NCI-H2227 (cell line): ENCODE measurements around the gene ANK2.
A peak's percentile ranks its signal among the peaks of the same experiment; 100 is the strongest.
"Not testable (repeated sequence)": the region's sequence is repeated elsewhere in the genome, so short reads cannot be mapped to it uniquely, and the experiment has no call there.

Experiments
- DNase-seq: peaks from one replicate; lab custom pipeline; 2025; ENCODE audit not compliant: unreplicated experiment; lab: John Stamatoyannopoulos, UW

Gene ANK2

GRCh38 chr4:113050837-113051236 lies 1.4 kb downstream of the ANK2 start:
- no peak for DNase-seq

DNA sequence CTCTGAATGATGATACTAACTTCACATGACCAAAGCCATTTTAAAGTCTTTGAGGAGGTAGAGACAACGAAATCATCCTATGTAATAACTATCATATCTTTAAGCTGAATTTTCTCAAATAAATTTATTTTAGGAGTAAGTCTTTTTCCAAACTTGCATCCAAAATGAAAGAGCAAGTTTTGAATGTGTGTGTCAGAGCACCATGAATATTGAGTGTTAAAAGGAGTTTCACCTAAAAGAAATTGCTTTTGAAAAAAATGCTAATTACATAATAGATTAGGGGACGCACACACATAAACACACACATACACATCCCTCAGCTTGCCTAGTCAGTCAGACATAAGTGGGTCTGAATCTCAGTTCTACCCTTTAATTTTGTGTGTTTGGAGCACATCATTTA lies 1.9 kb downstream of the ANK2 start:
- DNase-seq, result no peak

DNA sequence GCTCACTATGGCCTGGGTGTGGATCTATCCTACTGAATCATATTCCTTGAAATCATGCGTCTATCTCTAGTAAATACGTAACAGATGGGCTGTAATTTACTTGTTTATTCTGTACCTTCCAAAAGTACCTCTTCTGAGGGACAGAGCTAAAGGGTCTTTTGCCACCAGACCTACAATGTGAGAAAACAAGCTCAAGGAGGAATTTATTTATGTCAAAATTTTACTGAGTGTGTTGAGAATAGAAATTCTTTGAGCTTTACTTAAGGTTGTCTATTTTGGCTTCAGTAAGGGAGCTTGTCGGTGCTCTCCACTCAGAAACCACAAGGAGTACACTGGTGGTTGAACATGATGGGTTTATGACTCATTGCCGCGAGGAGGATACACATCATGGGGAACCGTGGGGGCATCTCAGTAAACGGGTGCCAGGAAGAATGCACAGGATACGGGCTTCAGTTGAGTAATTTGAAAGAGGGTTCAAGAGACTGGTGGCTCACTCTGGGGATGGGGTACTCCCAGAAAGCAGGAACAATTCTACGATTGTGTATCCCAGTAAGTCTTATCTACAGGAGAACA lies 3.0 kb downstream of the ANK2 start:
- no peak for DNase-seq

DNA sequence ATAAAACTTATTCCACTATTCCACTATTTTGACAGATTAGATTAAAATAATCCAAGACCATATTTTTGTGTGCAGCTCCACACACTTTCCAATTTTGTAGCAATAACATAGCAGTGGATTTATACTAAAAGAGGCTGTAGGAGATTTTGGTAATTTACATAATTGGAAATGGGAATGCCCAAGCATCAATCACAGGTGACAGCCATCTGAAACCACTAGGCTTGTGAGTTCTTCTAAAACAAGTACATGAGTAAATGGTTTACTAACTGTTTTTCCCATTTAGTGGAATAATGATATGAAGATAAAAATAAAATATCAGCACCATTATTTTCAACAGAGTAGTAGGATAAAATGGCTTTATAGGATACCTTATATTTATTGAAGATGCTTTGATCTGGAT lies 4.4 kb downstream of the ANK2 start:
- DNase-seq, result no peak

GRCh38 chr4:113056318-113056717 lies 6.9 kb downstream of the ANK2 start:
- DNase-seq, result no peak

DNA sequence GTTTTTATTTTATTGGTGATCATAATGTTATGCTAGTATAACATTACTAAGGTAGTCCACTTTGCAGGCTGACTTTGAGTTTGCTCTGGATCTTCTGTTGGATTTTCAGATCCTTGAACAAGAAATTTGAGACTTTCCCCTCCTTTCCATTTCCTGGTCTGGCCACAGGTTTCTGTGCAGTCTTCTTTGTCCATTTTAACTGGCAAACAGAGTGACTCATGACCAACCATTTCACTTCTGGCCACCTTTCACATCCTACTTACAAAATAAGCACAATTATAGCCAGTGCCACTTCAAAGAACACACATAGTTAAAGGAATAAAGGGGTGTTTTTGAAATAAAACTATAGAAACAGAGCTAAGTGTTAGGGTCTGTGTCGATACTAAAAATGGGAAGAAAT lies 8.4 kb downstream of the ANK2 start:
- DNase-seq, result no peak

- DNase-seq, result no peak
Measured at GRCh38 chr4:113059449-113060182, 10.2 kb downstream of the ANK2 start.

- peak; percentile 8 for DNase-seq
Measured at GRCh38 chr4:113060853-113061252, 11.4 kb downstream of the ANK2 start.

GRCh38 chr4:113064244-113064643 lies 14.8 kb downstream of the ANK2 start:
- peak; percentile 27 for DNase-seq

DNA sequence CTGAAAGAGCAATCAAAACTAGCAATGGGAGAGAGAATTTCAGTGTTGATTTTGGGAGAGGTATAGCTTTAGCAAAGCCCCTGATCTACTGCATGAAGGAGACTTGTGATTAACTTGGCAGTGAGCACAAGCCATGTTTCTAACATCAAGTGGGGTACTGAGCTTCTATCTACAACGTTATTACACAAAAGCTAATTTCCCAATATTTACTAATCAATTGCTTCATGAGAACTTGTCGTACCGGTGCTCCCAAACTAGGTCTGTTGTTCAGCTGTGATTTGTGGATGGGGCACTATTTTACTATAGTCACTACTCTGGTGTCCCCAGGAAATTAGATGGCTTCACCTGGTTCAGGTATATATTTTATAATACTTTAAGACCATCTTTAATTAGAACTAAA lies 16.2 kb downstream of the ANK2 start:
- no peak for DNase-seq

DNA sequence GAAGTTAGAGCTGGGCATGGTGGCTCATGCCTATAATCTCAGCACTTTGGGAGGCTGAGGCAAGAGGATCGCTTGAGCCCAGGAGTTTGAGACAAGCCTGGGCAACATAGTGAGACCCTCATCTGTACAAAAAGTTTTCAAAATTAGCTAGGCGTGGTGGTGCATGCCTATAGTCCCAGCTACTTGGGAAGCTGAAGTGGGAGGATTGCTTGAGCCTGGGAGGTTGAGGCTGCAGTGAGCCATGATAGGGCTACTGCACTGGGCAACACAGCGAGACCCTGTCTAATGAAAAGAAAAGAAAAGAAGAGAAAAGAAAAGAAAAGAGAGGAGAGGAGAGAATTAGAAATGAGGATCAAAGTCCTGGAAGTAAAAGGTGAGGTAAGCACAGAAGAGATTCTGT lies 19.3 kb downstream of the ANK2 start:
- DNase-seq, result not testable (repeated sequence)

GRCh38 chr4:113069212-113069892 lies 19.9 kb downstream of the ANK2 start:
- DNase-seq, result no peak

- DNase-seq, result no peak
Measured at GRCh38 chr4:113070755-113071154, 21.3 kb downstream of the ANK2 start.

DNA sequence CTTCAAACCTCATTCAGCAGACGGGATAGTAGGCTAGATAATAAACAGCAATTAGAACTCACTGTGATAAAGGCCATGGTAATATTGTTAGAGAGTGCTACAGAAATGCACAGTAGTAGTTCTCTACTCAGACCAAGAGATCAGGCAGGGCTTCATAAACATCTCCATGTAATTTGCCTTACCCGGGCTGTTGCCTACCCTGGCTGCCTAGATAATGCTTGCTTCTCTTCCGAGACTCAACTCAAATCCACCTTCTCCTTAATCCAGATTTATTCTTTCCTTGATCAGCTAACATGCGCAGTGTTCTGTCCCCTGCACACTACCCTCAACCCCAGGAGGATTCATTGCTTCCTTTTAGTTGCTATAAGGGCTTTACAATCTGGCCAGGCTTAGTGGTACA lies 21.8 kb downstream of the ANK2 start:
- peak; percentile 7 for DNase-seq

DNA sequence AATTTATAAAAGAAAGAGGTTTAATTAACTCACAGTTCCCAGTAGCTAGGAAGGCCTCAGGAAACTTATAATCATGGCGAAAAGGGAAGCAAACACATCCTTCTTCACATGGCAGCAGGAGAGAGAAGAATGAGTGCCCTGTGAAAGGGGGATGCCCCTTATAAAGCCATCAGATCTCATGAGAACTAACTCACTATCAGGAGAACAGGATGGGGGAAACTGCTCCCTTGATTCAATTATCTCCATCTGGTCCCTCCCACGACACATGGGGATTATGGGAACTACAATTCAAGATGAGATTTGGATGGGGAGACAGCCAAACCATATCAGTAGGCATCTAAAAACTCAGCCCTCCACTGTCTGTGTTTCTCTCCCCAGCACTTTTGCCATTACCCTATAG lies 22.4 kb downstream of the ANK2 start:
- no peak for DNase-seq

DNA sequence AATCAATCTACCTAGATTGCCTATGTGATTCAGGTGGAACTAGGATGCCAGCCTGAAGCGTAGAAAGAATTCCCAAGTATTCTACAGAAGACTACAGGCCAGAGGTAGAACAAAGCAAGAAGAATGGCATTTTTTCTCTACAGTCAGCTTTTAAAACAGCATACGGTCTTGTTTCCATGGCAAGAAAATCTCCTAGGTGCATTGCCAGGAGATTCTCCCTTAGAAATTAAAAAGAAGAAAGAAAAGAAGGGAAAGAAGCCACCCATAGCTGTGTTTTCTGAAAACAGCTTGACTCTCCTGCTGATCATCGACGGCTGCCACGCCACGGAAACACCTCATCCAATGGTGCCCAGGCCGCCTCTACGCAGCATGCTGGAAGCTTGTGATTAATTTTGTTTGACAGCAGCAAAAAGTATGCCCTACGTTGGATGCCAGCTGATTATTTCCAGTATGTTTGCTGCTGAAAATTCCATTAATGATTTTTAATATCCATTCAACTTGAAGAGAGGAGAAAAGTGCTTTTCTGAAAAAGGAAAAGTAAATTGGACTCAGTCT lies 24.1 kb downstream of the ANK2 start:
- no peak for DNase-seq

DNA sequence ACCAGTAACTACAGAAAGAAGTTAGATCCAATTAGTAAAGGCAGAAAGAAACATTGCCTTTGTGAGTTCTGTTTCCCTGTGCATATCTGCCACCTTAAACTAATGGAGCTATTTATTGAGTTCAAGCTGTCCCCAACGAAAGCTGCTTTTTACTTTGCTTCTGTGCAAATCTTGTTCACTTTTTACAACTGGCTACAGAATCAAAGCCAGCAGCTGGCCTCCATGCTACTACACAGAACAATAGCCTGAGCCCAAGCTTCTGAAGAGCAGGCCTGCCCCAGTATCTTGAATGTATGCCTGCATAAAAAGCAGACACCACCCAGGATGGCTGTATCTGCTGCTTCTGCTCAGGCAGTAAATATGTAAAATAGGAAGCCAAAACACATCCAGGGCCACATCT lies 28.1 kb downstream of the ANK2 start:
- no peak for DNase-seq

DNA sequence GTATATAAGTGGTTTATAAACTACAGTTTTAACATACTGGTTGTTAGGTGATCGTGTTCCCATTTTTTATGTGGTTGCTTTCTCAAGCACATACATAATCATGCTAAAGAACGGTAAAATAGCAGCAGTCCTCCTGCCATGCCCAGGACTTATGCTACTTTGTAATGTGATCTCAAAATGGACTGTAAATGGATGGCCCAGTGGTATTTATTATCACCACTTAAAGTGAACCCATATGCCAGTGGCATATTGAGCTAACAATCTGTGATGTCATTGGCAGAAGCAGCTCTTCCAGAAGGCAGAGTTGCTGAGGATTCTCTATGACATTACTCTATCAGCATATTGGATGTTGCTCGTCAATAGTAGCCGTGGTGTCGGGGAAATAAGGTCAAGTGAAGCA lies 28.6 kb downstream of the ANK2 start:
- no peak for DNase-seq

GRCh38 chr4:113080050-113080449 lies 30.6 kb downstream of the ANK2 start:
- no peak for DNase-seq

GRCh38 chr4:113080624-113081023 lies 31.2 kb downstream of the ANK2 start:
- no peak for DNase-seq

GRCh38 chr4:113083346-113083745 lies 33.9 kb downstream of the ANK2 start:
- no peak for DNase-seq

GRCh38 chr4:113086172-113086695 lies 36.8 kb downstream of the ANK2 start:
- DNase-seq, result no peak
